Measurements from ENCODE around the gene CEP135. TPM values are rescaled to one million over a fixed set of nuclear protein-coding genes. Genes with fewer than 3 reads are reported as not detected.
"Not testable (repeated sequence)": the region's sequence is repeated elsewhere in the genome, so short reads cannot be mapped to it uniquely, and the experiment has no call there.

CEP135 gene
- total RNA-seq, 2 experiments from 2014 or later, result 13.0 to 13.4 TPM

GRCh38 chr4:56060036-56060435, 111.3 kb downstream of the CEP135 start:
- ChIA-PET POLR2A (no interaction called here), CTCF (no interaction called here)

- CTCF ChIA-PET, result no interaction called here
- POLR2A ChIA-PET, result no interaction called here
Measured at GRCh38 chr4:56062106-56062505, 113.4 kb downstream of the CEP135 start.

- POLR2A ChIA-PET, result no interaction called here
- CTCF ChIA-PET, result no interaction called here
Measured at GRCh38 chr4:56062526-56063145, 113.9 kb downstream of the CEP135 start.

- POLR2A ChIA-PET, result no interaction called here
- CTCF ChIA-PET, result no interaction called here
Measured at GRCh38 chr4:56066493-56066892, 117.7 kb downstream of the CEP135 start.

- CTCF ChIA-PET, result no interaction called here
- POLR2A ChIA-PET, result no interaction called here
Measured at GRCh38 chr4:56067826-56068225, 119.1 kb downstream of the CEP135 start.

- POLR2A ChIA-PET, CTCF ChIA-PET: not testable (repeated sequence)
Measured at GRCh38 chr4:56072730-56073129, 124.0 kb downstream of the CEP135 start.

- CTCF ChIA-PET, result no interaction called here
- POLR2A ChIA-PET, result no interaction called here
Measured at GRCh38 chr4:56077676-56078075, 128.9 kb downstream of the CEP135 start.

GRCh38 chr4:56078866-56079265, 130.1 kb downstream of the CEP135 start:
- CTCF ChIA-PET, result interaction anchor here (0.6 kb wide), 1 partner anchor 32 kb away, joined by 3 read pairs; no protein-coding TSS in a partner anchor
- POLR2A ChIA-PET, result no interaction called here

GRCh38 chr4:56080384-56080783, 131.6 kb downstream of the CEP135 start:
- POLR2A ChIA-PET, result no interaction called here
- CTCF ChIA-PET, result no interaction called here

- ChIA-PET POLR2A (no interaction called here), CTCF (no interaction called here)
Measured at GRCh38 chr4:56082829-56083228, 134.1 kb downstream of the CEP135 start.

Other genes with a start within 250 kb of the CEP135 start
- gene EXOC1L, start 129.2 kb upstream of the CEP135 start, total RNA-seq, result not detected
- 10 to 100 TPM; 19.9 TPM for gene EXOC1, start 95.3 kb upstream of the CEP135 start, total RNA-seq

All from activated CD8-positive, alpha-beta memory T cell treated with anti-CD3 and anti-CD28 coated beads for 36 hours (primary cell).